DMS153 treated with DMSO at 0.1 percent for 48 hours (cell line): Measurements from ENCODE around the gene XYLT1.

Source experiments
- DNase-seq: peaks from one replicate; lab custom pipeline; 2025; ENCODE audit not compliant: unreplicated experiment; lab: John Stamatoyannopoulos, UW

XYLT1 gene

DNA sequence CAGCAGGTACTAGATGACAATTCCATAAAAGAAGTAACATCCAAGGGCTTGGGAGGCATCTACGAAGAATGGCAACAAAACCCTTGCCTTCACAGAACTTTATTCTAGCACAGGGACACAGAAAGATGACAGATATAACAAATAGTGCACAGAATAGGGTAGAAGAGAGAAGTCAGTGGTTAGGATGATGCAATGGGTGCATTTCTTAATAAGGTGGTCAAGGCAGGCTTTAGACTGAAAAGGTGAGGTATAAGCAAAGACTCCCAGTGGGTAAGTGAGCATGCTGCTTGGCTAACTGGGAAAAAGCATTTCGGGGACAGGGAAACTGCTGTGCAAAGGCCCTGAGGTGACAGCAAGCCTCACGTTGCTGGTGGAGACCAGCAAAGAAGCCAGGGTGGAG lies 175.9 kb downstream of the XYLT1 start:
- DNase-seq = no peak

DNA sequence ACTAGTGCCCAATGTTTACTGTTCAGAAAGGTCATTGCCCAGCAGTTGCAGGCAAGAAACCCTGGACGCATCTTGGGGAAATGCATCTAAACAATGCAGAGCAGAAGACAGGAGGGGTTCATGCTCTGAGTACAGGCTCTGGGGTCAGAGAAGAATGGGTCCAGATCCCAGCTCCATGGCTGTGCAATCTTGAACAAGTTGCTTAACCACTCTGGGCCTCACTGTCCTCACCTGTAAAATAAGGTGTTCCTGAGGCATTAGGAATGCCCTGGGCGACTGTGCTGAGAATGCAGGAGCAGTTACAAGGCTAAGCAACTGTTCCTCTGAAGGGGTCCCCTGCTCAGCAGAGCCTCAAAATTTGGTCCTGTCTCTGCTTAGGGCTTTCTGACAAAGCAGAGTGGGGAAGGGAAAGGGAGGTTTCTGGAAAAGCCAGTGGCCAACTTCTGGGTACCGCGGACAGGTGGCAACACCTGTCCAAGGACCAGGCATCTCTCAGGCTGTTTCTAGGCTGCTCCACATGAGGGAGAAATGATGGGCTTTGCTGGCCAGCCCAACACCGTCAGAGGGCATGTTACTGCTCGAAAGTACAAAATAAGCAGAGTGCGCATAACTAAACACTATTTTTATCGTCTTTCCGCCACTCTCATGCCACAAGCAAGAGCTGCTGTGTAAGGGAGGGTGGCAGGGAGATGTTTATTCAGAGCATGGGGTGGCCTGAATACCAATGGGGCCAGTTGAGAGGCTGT lies 176.8 kb downstream of the XYLT1 start:
- no peak for DNase-seq

DNA sequence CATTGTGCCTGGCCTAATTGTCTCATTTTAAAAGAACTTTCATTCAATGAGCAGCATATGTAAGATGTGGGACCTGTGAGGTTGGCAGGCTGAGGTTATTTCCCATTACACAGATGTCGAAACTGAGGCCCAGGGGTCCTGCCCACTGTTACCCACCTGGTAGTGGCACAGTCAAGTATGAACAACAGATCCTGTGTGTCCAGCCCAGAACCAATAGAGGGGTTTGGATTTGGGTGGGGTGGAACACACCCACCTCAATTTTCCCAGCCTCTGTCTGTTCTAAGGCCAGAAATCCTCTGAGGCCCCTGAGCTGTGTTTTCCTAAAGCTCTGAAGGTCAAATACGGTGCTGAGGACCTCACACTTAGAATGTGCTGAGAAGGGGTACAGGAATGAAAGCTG lies 179.5 kb downstream of the XYLT1 start:
- no peak for DNase-seq

DNA sequence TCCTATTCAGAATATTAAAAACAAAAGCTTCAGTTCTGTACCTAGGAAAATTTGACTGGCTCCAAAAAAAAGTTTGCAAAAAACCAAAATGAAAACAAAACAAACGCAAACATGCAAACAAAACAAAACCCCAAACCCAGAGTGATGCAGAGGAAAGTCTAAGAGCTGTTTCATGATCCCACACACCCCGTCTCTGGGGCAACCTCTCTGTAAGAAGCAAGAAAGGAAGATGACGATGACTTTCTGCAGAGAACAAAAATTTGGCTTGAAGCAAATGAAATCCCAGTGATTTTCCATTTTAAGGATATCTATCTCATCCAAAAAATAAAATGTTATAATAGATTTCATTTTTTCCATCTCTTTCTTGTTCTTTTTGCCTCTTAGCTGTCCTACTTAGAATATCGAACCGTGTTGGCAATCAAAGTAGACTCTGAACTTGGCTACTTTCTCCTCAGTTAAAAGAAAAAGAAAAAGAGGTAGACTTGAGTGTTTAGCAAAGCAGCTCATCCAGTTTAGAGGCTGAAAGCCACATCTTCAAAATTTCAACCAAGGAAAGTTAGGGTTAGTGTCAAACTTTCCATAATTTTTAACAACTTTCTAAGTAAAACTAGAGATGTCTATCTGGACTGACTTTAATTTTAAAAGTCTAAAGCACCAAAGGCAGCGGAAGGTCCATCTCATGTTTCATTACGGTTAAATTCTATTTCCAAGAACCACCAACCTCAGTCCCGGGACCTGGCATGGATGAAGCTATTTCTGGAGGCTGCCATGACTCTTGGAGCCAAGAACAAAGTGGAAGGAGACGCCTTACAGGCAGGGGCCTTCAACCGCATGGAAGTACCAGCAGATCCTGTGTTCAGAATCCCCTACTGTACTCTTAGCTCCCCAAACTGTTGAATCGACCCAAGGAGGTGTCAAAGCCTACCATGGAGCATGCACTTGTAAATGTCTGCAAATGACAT lies 180.8 kb downstream of the XYLT1 start:
- no peak for DNase-seq

DNA sequence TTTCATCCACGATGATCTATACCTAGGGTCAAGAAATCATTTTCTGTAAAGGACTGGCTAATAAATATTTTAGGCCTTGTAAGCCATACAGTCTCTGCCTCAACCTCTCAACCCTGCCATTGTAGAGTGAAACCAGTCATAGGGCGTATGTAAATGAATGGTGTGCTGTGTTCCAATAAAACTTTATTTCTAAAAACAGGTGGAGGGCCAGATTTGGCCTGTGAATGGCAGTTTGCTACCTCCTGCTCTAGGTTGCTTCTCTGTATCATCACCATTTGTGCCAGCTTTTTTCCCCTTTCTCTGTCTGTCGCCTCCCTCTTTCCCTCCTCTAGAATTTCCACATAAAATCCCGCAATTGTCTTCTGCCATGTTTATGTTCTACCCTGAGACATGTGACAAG lies 181.7 kb downstream of the XYLT1 start:
- no peak for DNase-seq

DNA sequence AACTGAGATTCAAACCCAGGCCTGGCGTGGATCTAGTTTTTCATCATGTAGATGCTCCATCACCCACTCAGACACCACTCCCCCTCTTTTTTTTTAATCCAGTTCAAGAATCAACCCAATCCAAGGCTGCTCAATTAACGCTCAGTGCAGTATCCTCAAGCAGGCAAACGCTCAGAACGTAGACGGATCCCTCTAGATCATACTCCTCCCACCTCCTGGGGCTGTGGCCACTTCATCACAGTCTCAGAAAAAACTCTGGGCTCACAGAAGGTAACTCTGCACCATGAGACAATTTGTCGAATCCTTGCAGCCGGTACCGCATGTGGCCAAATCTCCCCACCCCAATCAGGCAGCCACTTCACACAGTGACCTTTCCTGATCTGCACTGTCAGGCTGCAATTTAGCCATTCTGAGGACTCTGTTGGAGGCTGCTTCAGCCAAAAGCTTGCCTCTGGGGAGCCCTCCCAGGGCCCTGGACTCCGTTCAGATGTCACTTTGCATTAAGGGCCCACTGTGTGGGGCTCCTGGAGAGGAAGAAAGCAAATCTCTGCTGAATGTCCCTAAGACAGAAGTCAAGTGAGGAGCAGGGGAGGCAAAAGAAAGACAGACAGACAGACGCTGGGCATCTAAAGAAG lies 183.5 kb downstream of the XYLT1 start:
- no peak for DNase-seq

DNA sequence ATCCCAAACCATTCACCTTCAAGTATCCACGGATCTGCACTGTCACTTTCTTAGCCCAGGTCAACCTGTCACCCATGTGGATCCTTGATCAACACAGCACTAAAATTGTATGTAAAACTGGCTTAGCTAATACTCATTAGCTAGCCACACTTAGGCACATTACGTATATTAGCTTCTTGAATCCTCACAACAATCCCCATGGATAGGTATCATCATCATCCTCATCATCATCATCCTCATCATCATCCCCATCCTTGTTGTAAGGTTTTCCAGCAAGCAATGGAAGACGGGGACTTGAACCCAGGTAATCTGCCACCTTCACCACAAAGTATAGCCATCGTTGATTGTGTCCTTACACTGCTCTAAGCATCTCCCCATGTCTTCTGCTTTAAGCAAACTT lies 184.3 kb downstream of the XYLT1 start:
- DNase-seq = no peak

DNA sequence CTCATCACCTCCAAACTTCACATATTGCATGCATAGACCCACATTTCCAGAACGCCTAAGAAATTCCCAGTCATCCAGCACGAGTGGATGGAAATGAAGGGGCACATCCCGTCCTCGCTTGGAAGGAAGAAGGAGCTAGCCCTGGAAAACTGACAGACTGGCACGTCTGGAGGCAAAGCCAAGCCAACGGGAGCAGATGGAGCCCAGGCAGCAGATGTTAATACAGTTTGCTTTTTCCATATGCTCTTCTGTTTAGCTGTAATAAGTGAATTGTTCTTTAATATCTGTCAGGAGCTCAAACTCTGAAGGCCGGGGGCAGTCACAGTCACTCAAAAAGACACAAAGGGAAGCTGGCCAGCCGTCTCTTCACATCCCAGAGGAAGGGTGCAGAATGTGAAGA lies 187.7 kb downstream of the XYLT1 start:
- DNase-seq = no peak

DNA sequence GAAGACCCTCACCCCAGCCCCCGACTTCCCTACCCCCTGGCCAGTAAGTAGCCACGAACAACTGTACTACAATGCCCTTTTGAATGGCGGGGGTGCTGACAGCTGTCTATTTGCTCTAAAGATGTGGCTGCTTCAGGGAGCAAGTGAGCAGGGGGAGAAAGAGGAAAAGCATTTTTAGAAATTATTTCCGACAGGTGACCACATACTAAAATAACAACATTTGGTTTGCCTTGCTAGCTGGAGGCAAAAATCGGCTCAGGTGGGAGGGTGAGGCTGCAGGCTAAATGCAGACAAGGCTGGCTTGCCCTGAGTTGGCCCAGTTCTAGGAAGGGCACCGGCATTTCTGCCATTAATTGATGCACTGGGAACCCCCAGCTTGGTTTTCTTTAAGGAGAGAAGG lies 188.5 kb downstream of the XYLT1 start:
- DNase-seq = no peak

DNA sequence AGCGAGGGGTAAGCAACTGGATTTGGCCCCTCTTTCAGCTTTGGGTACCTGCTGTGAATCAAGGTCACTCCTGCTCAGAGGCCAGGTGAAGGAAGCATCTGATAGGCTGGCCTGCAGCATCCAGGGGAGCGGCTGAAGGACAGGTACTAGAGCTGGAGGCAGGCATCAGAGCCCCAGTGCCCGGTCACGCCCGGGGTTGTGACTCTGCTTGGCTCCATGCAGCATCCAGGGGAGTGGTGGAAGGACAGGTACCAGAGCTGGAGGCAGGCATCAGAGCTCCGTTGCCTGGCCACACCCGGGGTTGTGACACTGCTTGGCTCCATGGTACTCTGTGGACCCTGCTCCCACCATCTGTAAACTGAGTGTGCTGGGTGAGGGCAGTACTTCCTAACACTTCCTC lies 189.7 kb downstream of the XYLT1 start:
- DNase-seq = no peak

DNA sequence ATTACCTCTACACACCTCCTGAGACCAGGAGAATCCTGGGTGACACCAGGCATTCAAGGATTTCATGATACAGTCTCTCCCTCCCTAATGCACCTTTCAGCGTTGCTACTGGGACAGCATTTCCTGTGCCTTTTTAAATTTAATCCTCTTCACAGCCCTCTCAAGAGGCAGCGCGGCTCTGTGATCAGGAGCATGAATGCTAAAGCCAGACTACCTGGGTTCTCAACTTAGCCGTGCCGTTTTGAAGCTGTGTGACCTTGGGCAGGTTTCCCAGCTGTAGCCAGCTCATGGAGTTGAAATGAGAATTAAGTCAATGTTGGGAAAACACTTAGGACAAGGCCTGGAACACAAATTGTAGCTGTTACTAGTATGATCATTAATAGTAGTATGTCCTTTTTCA lies 191.8 kb downstream of the XYLT1 start:
- no peak for DNase-seq

DNA sequence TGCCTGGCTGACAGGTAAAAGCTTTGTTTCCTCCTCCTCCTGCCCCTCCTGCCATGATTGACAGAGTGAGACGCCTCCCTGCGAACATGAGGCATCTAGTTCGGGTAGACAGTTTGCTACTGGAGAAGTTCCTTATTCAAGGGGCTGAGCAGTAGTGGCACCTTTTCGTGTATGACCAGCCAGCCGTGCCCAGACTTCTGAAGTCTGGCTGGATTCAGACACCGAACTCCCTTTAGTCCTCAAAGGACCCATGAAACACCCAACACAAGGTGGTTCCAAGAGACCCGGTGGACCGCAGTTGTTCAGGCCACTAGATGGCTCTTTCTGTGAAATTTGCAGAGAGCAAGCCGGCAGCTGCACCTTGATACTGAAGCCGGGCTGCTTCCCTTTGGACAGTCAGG lies 192.8 kb downstream of the XYLT1 start:
- peak; percentile 47 for DNase-seq

DNA sequence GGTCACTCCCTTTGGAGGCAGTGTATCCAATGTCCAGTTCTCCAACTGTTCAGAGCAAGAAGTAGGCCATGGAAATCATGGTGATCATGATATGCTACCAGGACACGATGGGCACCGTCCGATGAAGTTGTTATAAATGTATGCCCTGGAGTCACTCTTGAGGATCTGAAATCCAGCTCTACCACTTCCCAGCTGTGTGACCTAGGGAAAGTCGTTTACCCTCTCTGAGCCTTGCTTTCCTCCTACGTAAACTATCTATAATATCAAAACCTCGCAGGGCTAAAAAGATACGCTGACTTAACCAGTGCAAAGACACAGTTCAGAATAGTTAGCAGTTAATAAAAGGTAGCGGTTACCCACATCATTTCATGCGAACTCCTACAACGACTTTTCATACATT lies 194.2 kb downstream of the XYLT1 start:
- no peak for DNase-seq

DNA sequence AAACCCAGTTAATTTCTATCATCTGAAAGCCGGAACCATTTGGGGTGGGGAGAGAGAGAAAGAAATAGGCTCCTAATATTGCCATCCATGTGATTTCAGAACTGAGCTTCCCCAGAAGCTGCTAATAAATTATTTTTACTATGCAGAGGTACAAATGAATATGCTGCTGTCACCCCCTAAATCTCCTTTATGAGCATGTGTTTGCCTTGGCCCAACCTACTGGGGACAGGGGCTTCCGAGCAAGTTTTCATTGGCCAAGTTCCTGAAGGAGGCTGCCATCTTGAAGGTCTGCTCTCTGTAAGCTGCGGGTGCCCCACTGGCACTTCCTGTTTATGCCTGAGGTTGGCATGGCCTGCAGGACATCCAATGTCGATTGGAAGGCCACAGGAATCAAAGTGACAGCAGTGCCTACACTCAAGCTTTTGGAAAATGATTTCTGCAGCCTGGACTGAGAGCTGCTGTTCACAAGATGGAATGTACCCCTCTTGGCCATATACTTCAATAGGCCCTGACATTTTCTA lies 194.7 kb downstream of the XYLT1 start:
- DNase-seq = no peak

DNA sequence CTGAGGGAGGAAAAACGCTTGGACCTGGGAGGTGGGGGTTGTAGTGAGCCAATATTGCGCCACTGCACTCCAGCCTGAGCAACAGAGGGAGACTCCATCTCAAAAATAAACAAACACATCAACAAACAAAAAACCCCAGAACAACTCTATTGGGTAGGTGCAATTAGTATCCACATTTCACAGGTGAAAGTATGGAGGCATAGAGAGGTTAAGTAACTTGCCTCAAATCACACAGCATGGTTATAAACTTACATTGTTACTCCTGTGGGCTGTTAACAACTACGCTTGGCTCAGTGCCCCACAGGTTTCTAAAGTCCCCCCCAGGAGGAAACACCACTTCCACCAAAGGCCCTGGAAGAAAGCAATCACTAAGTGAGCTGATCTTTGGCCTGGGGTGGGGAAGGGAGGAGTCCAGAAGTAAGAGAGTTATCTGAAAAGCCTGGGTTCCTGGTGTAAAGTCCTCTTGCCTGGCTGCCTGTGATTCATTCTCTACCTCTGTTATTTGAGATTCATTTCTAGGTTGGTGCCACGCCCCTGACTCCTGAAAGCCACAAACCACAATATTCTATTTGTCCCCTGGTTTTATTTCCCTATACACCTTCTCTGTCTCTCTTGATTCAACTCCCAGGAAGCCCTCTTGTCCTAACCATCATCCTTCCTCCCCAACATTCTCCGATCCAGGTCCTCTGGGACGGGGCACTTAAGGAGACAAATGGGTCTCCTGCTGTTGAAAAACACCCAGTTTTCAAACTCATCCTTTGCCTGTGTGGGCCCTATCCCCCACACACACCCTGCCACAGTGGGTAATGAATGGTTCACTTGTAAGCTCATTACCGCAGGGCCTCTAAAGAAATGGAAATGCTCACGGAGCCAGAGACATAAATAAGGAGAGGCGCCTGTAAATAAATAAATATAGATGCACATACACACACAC lies 195.4 kb downstream of the XYLT1 start:
- DNase-seq = no peak

DNA sequence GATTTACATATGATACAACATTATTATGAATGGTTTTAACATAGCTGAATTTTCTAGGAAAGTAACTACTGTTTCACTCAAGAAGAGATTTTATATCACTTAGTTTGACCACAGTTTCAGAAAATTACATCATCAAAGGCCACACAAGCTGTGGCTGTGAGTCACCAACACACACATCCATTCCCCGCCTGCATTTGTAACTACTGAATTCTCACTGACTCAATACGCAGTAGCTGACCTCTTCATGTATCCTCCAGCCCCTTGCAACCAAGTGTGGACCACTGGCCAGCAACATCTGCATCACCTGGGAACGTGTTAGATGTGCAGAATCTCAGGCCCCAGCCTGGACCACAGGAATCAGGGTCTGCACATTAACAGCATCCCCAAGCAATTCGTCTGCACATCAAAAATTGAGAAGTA lies 197.6 kb downstream of the XYLT1 start:
- DNase-seq = no peak

DNA sequence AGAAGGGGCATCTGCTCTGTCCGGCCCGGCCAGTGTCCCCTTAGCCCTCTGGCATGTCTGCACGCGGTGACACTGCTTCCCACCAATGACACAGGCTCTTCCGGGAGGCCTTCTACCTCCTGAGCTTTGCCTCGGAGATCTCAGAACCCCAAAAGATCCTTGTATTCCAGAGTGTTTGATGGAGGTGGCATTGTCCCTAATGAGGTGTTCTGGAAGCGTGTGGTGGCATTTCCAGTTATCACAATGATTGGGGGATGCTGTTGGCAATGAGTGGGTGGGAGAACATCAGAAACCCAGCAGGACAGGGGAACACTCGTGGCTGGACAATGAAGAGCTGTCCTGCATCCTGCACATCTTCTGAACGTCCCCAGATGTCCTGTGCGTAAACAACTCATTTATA lies 198.0 kb downstream of the XYLT1 start:
- no peak for DNase-seq

DNA sequence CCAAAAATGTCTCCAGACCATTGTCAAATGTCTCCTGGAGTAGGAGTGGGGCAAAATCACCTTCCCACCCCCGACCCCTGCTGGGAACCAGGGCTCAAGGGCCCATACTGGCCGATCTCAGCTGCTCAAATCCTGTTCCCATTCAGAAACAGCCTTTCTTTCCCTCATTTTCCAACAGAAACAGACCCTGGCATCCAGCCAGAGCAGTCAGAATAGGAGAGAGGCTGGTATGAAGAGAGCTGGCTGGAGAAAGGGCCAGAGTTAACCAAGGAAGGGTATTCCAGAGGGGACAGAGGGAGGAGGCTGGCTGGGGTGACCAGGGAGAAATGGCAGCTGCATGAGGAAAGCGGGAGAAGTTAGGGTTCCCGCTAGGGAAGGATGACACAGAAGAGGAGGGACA lies 199.1 kb downstream of the XYLT1 start:
- no peak for DNase-seq

DNA sequence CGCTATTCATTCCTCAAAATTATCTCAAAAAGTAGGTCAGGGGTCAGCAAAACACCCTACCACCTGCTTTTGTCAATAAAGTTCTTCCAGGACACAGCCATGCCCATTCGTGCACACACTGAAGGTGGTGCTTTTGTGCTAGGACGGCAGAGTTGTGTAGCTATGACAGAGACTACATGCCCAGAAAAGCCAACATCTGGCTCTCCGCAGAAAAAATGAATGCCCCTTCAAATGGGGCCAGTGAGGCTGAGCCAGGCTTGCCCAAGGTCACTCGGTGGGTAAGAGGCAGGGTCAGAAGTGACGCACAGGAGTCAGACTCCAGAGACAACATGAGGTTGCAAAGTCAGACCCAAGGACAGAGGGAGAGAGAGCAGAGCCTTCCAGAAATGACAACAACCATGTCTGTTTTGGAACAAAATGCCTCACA lies 200.1 kb downstream of the XYLT1 start:
- DNase-seq = no peak

DNA sequence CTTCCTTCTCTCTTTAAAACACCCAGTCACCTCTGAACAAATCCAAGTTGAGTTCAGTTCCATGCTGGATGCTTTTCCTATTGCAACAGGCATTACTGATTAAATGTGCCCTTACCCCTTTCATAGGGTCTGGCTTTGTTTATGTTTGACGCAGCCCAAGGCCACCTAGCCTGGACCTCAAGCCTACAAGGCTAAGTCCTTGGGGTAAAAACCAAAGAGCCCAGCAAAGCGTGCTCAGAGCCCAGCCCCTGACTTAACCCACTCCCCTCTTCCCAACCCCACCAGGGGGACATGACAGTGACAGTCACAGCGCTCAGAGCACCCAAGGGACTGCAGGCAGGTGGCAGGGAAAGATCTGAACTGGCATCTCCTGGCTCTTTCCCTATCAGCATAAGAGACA lies 200.6 kb downstream of the XYLT1 start:
- no peak for DNase-seq
